ENCODE results near the gene AKR1C4.

GRCh38 chr10:5229019-5229418 lies 32.4 kb downstream of the AKR1C4 start:
- TF ChIP-seq E2F6 (IDR thresholded peaks at IDR 0.05; ENCODE audit: borderline replicate concordance, low read depth) (no peak), RAD21 (conservative IDR thresholded peaks at IDR 0.05 in 1 of 2, IDR thresholded peaks at IDR 0.05 in 1 of 2) (no peak), CTCF (IDR thresholded peaks at IDR 0.05) (no peak), MAFK (IDR thresholded peaks at IDR 0.05; ENCODE audit: partially characterized antibody) (no peak), BHLHE40 (IDR thresholded peaks at IDR 0.05; ENCODE audit: low read depth, low read length) (no peak), CHD4 (IDR thresholded peaks at IDR 0.05; ENCODE audit: borderline replicate concordance) (no peak), CBX2 (IDR thresholded peaks at IDR 0.05; ENCODE audit: borderline replicate concordance, low read depth) (no peak), RNF2 (IDR thresholded peaks at IDR 0.05; ENCODE audit: borderline replicate concordance, low read depth) (no peak), FOSL2 (IDR thresholded peaks at IDR 0.05) (no peak), FOSL2 (CRISPR knock-in tag; IDR thresholded peaks at IDR 0.05) (no peak), KDM1A (IDR thresholded peaks at IDR 0.05; ENCODE audit: low read depth) (no peak), CHD2 (IDR thresholded peaks at IDR 0.05; ENCODE audit: low read length, partially characterized antibody) (no peak)
